ENCODE data around the gene RIMS1.
"Not testable (repeated sequence)": the region's sequence is repeated elsewhere in the genome, so short reads cannot be mapped to it uniquely, and the experiment has no call there.

RIMS1 gene

GRCh38 chr6:72322771-72323170 lies 436.4 kb downstream of the RIMS1 start:
- TF ChIP-seq, protein P1, sequence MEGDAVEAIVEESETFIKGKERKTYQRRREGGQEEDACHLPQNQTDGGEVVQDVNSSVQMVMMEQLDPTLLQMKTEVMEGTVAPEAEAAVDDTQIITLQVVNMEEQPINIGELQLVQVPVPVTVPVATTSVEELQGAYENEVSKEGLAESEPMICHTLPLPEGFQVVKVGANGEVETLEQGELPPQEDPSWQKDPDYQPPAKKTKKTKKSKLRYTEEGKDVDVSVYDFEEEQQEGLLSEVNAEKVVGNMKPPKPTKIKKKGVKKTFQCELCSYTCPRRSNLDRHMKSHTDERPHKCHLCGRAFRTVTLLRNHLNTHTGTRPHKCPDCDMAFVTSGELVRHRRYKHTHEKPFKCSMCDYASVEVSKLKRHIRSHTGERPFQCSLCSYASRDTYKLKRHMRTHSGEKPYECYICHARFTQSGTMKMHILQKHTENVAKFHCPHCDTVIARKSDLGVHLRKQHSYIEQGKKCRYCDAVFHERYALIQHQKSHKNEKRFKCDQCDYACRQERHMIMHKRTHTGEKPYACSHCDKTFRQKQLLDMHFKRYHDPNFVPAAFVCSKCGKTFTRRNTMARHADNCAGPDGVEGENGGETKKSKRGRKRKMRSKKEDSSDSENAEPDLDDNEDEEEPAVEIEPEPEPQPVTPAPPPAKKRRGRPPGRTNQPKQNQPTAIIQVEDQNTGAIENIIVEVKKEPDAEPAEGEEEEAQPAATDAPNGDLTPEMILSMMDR (IDR thresholded peaks at IDR 0.05; ENCODE audit: low read depth, low read length, missing control alignments) = no peak
- no peak for DNase-seq (ENCODE audit: low read depth)
- no peak overlapping the region for H3K4me3 ChIP-seq (ENCODE audit: low read depth, low read length)

DNA sequence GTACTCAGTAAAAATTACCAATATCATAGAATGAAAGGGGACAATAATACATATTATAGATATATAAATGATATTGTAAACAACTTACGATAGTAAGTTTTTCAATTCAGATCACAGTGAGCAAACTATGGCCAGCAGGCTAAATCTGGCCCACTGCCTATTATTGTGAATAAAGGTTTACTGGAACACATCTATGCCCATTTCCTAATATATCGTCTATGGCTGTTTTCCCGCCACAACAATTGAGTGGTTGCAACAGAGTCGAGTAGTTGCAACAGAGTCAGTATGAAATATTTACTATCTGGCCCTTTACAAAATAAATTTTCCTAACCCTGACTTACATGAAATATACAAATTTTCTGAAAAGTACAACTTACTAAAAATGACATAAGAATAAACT lies 438.2 kb downstream of the RIMS1 start:
- TF ChIP-seq, protein P1 (IDR thresholded peaks at IDR 0.05; ENCODE audit: low read depth, low read length, missing control alignments) = no peak
- H3K4me3 ChIP-seq (ENCODE audit: low read depth, low read length) = no peak overlapping the region
- DNase-seq (ENCODE audit: low read depth) = no peak

DNA sequence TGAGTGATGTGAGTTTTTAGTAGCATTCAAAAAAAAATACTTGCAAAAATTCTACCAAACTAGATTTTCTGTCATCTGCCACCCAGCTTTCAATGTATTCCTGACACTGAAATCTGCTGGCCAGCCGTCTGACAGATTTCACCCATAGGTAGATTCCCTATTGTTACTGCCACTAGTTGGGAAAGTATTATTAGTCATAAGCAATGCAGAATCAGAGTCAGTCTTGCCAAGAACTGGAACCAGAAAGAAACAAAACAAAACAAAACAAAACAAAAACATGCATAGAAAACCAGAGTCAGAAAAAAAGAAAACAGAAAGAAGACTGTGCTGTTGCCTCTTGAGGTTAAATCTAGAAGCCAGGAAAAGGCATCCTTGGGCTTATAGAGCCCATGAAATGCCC lies 442.4 kb downstream of the RIMS1 start:
- TF ChIP-seq, protein P1 (IDR thresholded peaks at IDR 0.05; ENCODE audit: low read depth, low read length, missing control alignments) = no peak
- H3K4me3 ChIP-seq (ENCODE audit: low read depth, low read length) = no peak overlapping the region
- DNase-seq (ENCODE audit: low read depth) = no peak

DNA sequence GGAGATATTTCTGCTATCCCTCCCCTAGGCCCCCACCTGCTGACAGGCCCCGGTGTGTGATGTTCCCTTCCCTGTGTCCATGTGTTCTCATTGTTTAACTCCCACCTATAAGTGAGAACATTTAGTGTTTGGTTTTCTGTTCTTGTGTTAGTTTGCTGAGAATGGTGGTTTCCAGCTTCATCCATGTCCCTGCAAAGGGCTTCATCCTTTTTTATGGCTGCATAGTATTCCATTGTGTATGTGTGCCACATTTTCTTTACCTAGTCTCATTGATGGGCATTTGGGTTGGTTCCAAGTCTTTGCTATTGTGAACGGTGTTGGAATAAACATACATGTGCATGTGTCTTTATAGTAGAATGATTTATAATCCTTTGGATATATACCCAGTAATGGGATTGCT lies 448.9 kb downstream of the RIMS1 start:
- not testable (repeated sequence) for DNase-seq (ENCODE audit: low read depth); H3K4me3 ChIP-seq (ENCODE audit: low read depth, low read length)

GRCh38 chr6:72348926-72349325 lies 462.6 kb downstream of the RIMS1 start:
- H3K4me3 ChIP-seq (ENCODE audit: low read depth, low read length) = no peak overlapping the region
- TF ChIP-seq, protein P1 (IDR thresholded peaks at IDR 0.05; ENCODE audit: low read depth, low read length, missing control alignments) = no peak
- no peak for DNase-seq (ENCODE audit: low read depth)

- no peak overlapping the region for H3K4me3 ChIP-seq (ENCODE audit: low read depth, low read length)
- DNase-seq (ENCODE audit: low read depth) = no peak
- TF ChIP-seq, protein P1 (IDR thresholded peaks at IDR 0.05; ENCODE audit: low read depth, low read length, missing control alignments) = no peak
These were observed 464.0 kb downstream of the RIMS1 start for GRCh38 chr6:72350296-72350881.

- DNase-seq (ENCODE audit: low read depth) = no peak
- TF ChIP-seq, protein P1 (IDR thresholded peaks at IDR 0.05; ENCODE audit: low read depth, low read length, missing control alignments) = no peak
- no peak overlapping the region for H3K4me3 ChIP-seq (ENCODE audit: low read depth, low read length)
These were observed 477.7 kb downstream of the RIMS1 start for GRCh38 chr6:72363844-72364740.
